NK-92 (cell line): ENCODE measurements around the gene PPM1H.
"Not testable (repeated sequence)": the region's sequence is repeated elsewhere in the genome, so short reads cannot be mapped to it uniquely, and the experiment has no call there.

Experiments
- DNase-seq: peaks from one replicate; lab custom pipeline; 2025; ENCODE audit not compliant: unreplicated experiment; lab: John Stamatoyannopoulos, UW

The PPM1H gene

GRCh38 chr12:62947364-62947763 is 12.4 kb upstream of the PPM1H start:
- DNase-seq = no peak

- DNase-seq = no peak
Measured at GRCh38 chr12:62943779-62944395, 8.9 kb upstream of the PPM1H start.

- not testable (repeated sequence) for DNase-seq
Measured at GRCh38 chr12:62942316-62942715, 7.4 kb upstream of the PPM1H start.

- no peak for DNase-seq
Measured at GRCh38 chr12:62934239-62934798, 631 bp downstream of the PPM1H start.

GRCh38 chr12:62933602-62934238 is 1.2 kb downstream of the PPM1H start:
- DNase-seq = no peak

GRCh38 chr12:62933220-62933601 is 1.7 kb downstream of the PPM1H start:
- DNase-seq = no peak

- no peak for DNase-seq
Measured at GRCh38 chr12:62931477-62931876, 3.5 kb downstream of the PPM1H start.

- DNase-seq = no peak
Measured at GRCh38 chr12:62930546-62931425, 4.2 kb downstream of the PPM1H start.

GRCh38 chr12:62928632-62929031 is 6.3 kb downstream of the PPM1H start:
- no peak for DNase-seq

GRCh38 chr12:62925680-62926079 is 9.3 kb downstream of the PPM1H start:
- DNase-seq = no peak

GRCh38 chr12:62924084-62924483 is 10.9 kb downstream of the PPM1H start:
- no peak for DNase-seq

- no peak for DNase-seq
Measured at GRCh38 chr12:62922539-62922938, 12.4 kb downstream of the PPM1H start.

GRCh38 chr12:62919838-62920237 is 15.1 kb downstream of the PPM1H start:
- no peak for DNase-seq

GRCh38 chr12:62917926-62918325 is 17.0 kb downstream of the PPM1H start:
- DNase-seq = no peak

- DNase-seq = no peak
Measured at GRCh38 chr12:62916632-62917425, 18.1 kb downstream of the PPM1H start.

- no peak for DNase-seq
Measured at GRCh38 chr12:62915204-62915529, 19.8 kb downstream of the PPM1H start.

GRCh38 chr12:62914443-62915203 is 20.3 kb downstream of the PPM1H start:
- no peak for DNase-seq

- DNase-seq = no peak
Measured at GRCh38 chr12:62913380-62913779, 21.6 kb downstream of the PPM1H start.

- no peak for DNase-seq
Measured at GRCh38 chr12:62912644-62913043, 22.3 kb downstream of the PPM1H start.

GRCh38 chr12:62911286-62911685 is 23.7 kb downstream of the PPM1H start:
- DNase-seq = no peak
